ENCODE results near the gene PPCDC.

DNA sequence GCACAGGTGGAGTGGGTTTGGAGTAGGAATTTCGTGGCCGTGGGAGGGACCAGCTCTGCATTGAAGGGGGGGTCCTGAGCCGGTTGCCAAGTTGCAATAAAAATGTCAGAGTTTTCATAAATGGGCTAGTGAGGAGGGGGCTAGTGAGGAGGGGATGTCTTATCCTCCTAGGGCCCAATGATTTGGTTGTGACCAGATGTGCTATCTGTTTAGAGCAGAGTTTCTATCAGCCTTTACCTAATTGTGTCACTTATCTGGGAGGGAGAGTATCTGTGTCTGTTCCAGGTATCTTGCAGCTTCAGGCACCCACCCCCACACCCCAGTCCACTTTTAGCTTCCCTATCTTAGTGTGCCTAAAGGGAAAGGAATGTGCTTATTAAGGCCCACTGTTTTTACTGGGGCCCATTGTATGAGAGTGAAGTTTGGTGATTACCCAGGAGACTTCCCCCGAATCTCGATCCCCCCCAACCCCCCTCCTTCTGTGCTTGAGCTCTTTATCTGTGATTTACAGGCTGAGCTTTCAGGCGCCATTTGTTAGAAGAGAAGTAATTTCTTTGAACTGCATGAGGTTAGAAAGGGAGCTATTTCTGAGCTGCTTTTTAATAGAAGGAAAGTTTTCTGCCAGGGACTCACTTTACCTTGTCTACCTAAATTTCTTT is 42.6 kb downstream of the PPCDC start:
- TF ChIP-seq, protein P1, sequence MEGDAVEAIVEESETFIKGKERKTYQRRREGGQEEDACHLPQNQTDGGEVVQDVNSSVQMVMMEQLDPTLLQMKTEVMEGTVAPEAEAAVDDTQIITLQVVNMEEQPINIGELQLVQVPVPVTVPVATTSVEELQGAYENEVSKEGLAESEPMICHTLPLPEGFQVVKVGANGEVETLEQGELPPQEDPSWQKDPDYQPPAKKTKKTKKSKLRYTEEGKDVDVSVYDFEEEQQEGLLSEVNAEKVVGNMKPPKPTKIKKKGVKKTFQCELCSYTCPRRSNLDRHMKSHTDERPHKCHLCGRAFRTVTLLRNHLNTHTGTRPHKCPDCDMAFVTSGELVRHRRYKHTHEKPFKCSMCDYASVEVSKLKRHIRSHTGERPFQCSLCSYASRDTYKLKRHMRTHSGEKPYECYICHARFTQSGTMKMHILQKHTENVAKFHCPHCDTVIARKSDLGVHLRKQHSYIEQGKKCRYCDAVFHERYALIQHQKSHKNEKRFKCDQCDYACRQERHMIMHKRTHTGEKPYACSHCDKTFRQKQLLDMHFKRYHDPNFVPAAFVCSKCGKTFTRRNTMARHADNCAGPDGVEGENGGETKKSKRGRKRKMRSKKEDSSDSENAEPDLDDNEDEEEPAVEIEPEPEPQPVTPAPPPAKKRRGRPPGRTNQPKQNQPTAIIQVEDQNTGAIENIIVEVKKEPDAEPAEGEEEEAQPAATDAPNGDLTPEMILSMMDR (optimal IDR thresholded peaks at IDR 0.05 in 1 of 3, IDR thresholded peaks at IDR 0.05 in 1 of 3, conservative IDR thresholded peaks at IDR 0.05 in 1 of 3; ENCODE audit: extremely low read depth in 1 of 3, insufficient read depth in 2 of 3, low read length in 3 of 3), result no peak
- no peak for TF ChIP-seq EZH2 (IDR thresholded peaks at IDR 0.05; ENCODE audit: low read length)

Measured in keratinocyte (primary cell).